ENCODE measurements around the gene HECTD2.

The HECTD2 gene

DNA sequence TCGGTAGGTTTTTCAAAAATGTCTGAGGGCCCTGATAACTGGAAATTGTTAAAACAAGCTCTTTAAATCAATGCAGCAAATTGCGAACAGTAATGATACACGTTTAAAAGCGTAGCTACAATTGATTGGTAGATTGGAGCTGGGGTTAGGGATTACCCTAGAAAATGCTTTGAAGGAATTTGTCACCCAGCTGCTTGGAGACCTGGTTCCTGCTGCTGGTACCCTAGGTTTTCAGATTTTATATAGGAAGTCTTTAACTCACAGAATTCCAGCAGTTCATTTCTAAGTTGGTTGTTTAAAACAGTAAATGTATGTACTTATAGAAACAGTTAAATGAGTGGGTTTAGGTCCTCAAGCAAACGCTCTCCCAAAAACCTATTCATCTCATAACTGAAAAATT, 1.5 kb downstream of the HECTD2 start:
- TF ChIP-seq SNAI2 (CRISPR knock-in tag; IDR thresholded peaks at IDR 0.05) (no peak), ZFP3 (CRISPR knock-in tag; IDR thresholded peaks at IDR 0.05) (no peak), TOX (CRISPR knock-in tag; IDR thresholded peaks at IDR 0.05; ENCODE audit: borderline replicate concordance) (no peak), ZFP30 (CRISPR knock-in tag; IDR thresholded peaks at IDR 0.05) (no peak), ISL1 (CRISPR knock-in tag; IDR thresholded peaks at IDR 0.05) (no peak), OSR1 (CRISPR knock-in tag; IDR thresholded peaks at IDR 0.05) (no peak), TCF4 (CRISPR knock-in tag; IDR thresholded peaks at IDR 0.05; ENCODE audit: borderline replicate concordance) (no peak), ZNF70 (CRISPR knock-in tag; IDR thresholded peaks at IDR 0.05) (no peak)
- TF ChIP-seq, protein P1, sequence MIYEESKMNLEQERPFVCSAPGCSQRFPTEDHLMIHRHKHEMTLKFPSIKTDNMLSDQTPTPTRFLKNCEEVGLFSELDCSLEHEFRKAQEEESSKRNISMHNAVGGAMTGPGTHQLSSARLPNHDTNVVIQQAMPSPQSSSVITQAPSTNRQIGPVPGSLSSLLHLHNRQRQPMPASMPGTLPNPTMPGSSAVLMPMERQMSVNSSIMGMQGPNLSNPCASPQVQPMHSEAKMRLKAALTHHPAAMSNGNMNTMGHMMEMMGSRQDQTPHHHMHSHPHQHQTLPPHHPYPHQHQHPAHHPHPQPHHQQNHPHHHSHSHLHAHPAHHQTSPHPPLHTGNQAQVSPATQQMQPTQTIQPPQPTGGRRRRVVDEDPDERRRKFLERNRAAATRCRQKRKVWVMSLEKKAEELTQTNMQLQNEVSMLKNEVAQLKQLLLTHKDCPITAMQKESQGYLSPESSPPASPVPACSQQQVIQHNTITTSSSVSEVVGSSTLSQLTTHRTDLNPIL (CRISPR knock-in tag; IDR thresholded peaks at IDR 0.05; ENCODE audit: low read depth), result no peak

DNA sequence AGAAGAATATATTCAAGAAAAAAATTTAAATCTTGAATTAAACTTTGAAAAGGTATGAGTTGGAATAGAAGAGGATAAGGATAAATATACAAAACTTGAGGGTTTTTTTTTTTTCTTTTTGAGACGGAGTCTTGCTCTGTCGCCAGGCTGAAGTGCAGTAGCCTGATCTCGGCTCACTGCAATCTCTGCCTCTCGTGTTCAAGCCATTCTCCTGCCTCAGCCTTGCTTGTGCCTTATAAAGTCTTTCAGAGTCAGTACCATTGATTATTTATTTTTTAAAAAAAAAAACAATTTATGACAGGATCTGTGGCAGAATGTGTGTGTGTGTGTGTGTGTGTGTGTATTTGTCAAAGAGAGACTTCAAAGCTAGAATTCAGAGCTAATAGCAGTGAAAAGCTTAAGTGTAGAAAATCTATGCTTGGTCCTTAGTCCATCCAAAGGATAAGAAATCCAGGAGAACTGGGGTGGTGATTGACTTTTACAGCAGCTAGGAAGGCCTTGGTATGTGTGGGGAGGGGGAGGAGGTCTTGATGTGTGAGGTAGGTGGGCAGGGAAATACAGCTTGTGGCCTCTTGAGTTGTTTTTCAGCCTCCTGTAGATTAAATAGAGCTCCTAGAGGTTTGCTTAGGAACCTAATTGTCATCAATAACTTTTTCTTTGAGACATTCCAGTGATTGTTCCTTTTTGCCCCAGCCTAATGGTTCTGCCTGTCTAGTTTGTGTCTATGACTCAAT, 2.4 kb downstream of the HECTD2 start:
- no peak for ATAC-seq
- no peak for TF ChIP-seq SNAI2 (CRISPR knock-in tag; IDR thresholded peaks at IDR 0.05)
- TF ChIP-seq ZFP3 (CRISPR knock-in tag; IDR thresholded peaks at IDR 0.05), result no peak
- no peak for TF ChIP-seq ZNF8 (CRISPR knock-in tag; IDR thresholded peaks at IDR 0.05)
- no peak for TF ChIP-seq PPARA (CRISPR knock-in tag; IDR thresholded peaks at IDR 0.05; ENCODE audit: borderline replicate concordance)
- no peak for TF ChIP-seq RARB (CRISPR knock-in tag; IDR thresholded peaks at IDR 0.05)
- TF ChIP-seq ISL1 (CRISPR knock-in tag; IDR thresholded peaks at IDR 0.05), result no peak
- TF ChIP-seq, protein P1 (CRISPR knock-in tag; IDR thresholded peaks at IDR 0.05; ENCODE audit: low read depth), result no peak
- TF ChIP-seq CSDC2 (CRISPR knock-in tag; IDR thresholded peaks at IDR 0.05), result no peak

More for the DNA sequence above, 1.5 kb downstream of the HECTD2 start:
- no peak for ATAC-seq

DNA sequence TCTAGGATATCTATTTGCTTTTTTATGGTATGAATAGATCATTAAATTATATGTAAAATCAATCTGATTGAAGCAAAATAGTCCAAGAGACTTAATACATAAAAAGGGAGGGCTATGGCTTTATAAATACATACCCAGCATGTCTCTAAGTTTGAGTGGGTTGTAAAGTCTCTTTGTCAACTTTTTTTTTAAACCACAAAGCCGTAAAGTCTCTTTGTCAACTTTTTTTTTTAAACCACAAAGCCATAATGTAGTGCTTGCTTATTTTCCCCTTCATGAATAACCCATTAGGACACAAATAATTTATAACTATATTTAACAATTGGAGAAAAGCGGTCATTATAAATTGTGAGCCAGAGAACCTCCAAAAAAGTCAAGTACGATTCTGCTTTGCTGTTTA, 5.7 kb downstream of the HECTD2 start:
- no peak for ATAC-seq
- TF ChIP-seq, protein P2, sequence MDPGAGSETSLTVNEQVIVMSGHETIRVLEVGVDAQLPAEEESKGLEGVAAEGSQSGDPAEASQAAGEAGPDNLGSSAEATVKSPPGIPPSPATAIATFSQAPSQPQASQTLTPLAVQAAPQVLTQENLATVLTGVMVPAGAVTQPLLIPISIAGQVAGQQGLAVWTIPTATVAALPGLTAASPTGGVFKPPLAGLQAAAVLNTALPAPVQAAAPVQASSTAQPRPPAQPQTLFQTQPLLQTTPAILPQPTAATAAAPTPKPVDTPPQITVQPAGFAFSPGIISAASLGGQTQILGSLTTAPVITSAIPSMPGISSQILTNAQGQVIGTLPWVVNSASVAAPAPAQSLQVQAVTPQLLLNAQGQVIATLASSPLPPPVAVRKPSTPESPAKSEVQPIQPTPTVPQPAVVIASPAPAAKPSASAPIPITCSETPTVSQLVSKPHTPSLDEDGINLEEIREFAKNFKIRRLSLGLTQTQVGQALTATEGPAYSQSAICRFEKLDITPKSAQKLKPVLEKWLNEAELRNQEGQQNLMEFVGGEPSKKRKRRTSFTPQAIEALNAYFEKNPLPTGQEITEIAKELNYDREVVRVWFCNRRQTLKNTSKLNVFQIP (CRISPR knock-in tag; IDR thresholded peaks at IDR 0.05; ENCODE audit: borderline replicate concordance, low read depth), result no peak
- TF ChIP-seq, protein P3, sequence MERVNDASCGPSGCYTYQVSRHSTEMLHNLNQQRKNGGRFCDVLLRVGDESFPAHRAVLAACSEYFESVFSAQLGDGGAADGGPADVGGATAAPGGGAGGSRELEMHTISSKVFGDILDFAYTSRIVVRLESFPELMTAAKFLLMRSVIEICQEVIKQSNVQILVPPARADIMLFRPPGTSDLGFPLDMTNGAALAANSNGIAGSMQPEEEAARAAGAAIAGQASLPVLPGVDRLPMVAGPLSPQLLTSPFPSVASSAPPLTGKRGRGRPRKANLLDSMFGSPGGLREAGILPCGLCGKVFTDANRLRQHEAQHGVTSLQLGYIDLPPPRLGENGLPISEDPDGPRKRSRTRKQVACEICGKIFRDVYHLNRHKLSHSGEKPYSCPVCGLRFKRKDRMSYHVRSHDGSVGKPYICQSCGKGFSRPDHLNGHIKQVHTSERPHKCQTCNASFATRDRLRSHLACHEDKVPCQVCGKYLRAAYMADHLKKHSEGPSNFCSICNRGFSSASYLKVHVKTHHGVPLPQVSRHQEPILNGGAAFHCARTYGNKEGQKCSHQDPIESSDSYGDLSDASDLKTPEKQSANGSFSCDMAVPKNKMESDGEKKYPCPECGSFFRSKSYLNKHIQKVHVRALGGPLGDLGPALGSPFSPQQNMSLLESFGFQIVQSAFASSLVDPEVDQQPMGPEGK (CRISPR knock-in tag; IDR thresholded peaks at IDR 0.05; ENCODE audit: borderline replicate concordance), result no peak
- TF ChIP-seq TCF4 (CRISPR knock-in tag; IDR thresholded peaks at IDR 0.05; ENCODE audit: borderline replicate concordance), result no peak
- no peak for TF ChIP-seq ISL1 (CRISPR knock-in tag; IDR thresholded peaks at IDR 0.05)
- no peak for TF ChIP-seq ZNF565 (CRISPR knock-in tag; conservative IDR thresholded peaks at IDR 0.05; ENCODE audit: low read depth)
- TF ChIP-seq ZC3H10 (CRISPR knock-in tag; IDR thresholded peaks at IDR 0.05), result no peak
- TF ChIP-seq, protein P4, sequence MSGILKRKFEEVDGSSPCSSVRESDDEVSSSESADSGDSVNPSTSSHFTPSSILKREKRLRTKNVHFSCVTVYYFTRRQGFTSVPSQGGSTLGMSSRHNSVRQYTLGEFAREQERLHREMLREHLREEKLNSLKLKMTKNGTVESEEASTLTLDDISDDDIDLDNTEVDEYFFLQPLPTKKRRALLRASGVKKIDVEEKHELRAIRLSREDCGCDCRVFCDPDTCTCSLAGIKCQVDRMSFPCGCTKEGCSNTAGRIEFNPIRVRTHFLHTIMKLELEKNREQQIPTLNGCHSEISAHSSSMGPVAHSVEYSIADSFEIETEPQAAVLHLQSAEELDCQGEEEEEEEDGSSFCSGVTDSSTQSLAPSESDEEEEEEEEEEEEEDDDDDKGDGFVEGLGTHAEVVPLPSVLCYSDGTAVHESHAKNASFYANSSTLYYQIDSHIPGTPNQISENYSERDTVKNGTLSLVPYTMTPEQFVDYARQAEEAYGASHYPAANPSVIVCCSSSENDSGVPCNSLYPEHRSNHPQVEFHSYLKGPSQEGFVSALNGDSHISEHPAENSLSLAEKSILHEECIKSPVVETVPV (CRISPR knock-in tag; IDR thresholded peaks at IDR 0.05), result no peak
- no peak for TF ChIP-seq SNAI2 (CRISPR knock-in tag; IDR thresholded peaks at IDR 0.05)
- TF ChIP-seq ZNF70 (CRISPR knock-in tag; IDR thresholded peaks at IDR 0.05), result no peak
- no peak for TF ChIP-seq RARB (CRISPR knock-in tag; IDR thresholded peaks at IDR 0.05)
- no peak for TF ChIP-seq BACH2 (CRISPR knock-in tag; IDR thresholded peaks at IDR 0.05; ENCODE audit: borderline replicate concordance)
- TF ChIP-seq, protein P5, sequence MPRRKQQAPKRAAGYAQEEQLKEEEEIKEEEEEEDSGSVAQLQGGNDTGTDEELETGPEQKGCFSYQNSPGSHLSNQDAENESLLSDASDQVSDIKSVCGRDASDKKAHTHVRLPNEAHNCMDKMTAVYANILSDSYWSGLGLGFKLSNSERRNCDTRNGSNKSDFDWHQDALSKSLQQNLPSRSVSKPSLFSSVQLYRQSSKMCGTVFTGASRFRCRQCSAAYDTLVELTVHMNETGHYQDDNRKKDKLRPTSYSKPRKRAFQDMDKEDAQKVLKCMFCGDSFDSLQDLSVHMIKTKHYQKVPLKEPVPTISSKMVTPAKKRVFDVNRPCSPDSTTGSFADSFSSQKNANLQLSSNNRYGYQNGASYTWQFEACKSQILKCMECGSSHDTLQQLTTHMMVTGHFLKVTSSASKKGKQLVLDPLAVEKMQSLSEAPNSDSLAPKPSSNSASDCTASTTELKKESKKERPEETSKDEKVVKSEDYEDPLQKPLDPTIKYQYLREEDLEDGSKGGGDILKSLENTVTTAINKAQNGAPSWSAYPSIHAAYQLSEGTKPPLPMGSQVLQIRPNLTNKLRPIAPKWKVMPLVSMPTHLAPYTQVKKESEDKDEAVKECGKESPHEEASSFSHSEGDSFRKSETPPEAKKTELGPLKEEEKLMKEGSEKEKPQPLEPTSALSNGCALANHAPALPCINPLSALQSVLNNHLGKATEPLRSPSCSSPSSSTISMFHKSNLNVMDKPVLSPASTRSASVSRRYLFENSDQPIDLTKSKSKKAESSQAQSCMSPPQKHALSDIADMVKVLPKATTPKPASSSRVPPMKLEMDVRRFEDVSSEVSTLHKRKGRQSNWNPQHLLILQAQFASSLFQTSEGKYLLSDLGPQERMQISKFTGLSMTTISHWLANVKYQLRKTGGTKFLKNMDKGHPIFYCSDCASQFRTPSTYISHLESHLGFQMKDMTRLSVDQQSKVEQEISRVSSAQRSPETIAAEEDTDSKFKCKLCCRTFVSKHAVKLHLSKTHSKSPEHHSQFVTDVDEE (CRISPR knock-in tag; IDR thresholded peaks at IDR 0.05), result no peak
- TF ChIP-seq, protein P1 (CRISPR knock-in tag; IDR thresholded peaks at IDR 0.05; ENCODE audit: low read depth), result no peak
- TF ChIP-seq PPARA (CRISPR knock-in tag; IDR thresholded peaks at IDR 0.05; ENCODE audit: borderline replicate concordance), result no peak
- TF ChIP-seq ARNTL (CRISPR knock-in tag; IDR thresholded peaks at IDR 0.05; ENCODE audit: borderline replicate concordance, low read depth), result no peak
- no peak for TF ChIP-seq ZFP30 (CRISPR knock-in tag; IDR thresholded peaks at IDR 0.05)
- no peak for TF ChIP-seq TOX (CRISPR knock-in tag; IDR thresholded peaks at IDR 0.05; ENCODE audit: borderline replicate concordance)
- TF ChIP-seq ZFP3 (CRISPR knock-in tag; IDR thresholded peaks at IDR 0.05), result no peak
